K562 (cell line): Measurements from ENCODE around the gene ADI1. TPM values are rescaled to one million over a fixed set of nuclear protein-coding genes. Genes with fewer than 3 reads are reported as not detected.

Experiments used
- ATAC-seq: fragments of 200-7000 bp; cut with Tn5 transposase; 3 replicates; pipeline ENCODE4 v1.9.1; 2020; ENCODE audit warnings: moderate library complexity
- BruUV-seq: library from RNA; stranded (reverse); fragments of 400-500 nt; replicated peaks from 2 replicates; lab custom pipeline; 2021; lab: Mats Ljungman, UMichigan
- CTCF ChIA-PET: fragments of 300-600 bp; formaldehyde crosslinking; extraction: SDS; loops from one replicate; lab custom pipeline; 2021; ENCODE audit warnings: low intra/inter-chr PET ratio; lab: Yijun Ruan, JAX
- POLR2A ChIA-PET: fragments of 300-600, 350-650 bp; sonication (Branson Sonifier 250); formaldehyde crosslinking; extraction: SDS; loops from one replicate; lab custom pipeline; 2021; ENCODE audit warnings: antibody characterized with exemption, inconsistent platforms; lab: Yijun Ruan, JAX
- DNase-seq, 4 experiments: peaks; one replicate each; pipeline versions ENCODE4 v3.0.0 to v3.0.0-alpha.2; 2011 to 2018; ENCODE audit warnings: low spot score in 3 of 4, mixed read lengths in 3 of 4; ENCODE audit errors: extremely low read depth in 1 of 4
- FAIRE-seq: peaks from 2 replicates; lab custom pipeline; 2011; peaks lifted over from hg19 to GRCh38; lab: Jason Lieb, UNC
- H2AFZ ChIP-seq: 2 replicates; pipeline ENCODE4 v1.6.0; 2011; ENCODE audit warnings: low read depth, low read length, control low read depth, inconsistent platforms
- H3K27ac ChIP-seq: fragments of 200-600 bp; 3 replicates; pipeline ENCODE4 v1.8.0; 2011; ENCODE audit warnings: low read depth, mild to moderate bottlenecking, control low read depth, inconsistent platforms, low read length, moderate library complexity, mixed read lengths; ENCODE audit errors: extremely low read depth
- H3K27me3 ChIP-seq, 2 experiments: fragments of 300-600 bp in 1 of 2; 2 replicates in 1 of 2; 3 replicates in 1 of 2; pipeline versions ENCODE4 v1.6.0 to v1.8.0; 2011; ENCODE audit warnings: inconsistent platforms in 2 of 2, low read length in 2 of 2, mild to moderate bottlenecking in 1 of 2, mixed read lengths in 1 of 2, moderate library complexity in 1 of 2; ENCODE audit not compliant: control insufficient read depth in 2 of 2, insufficient read depth in 2 of 2
- H3K36me3 ChIP-seq: fragments of 300-600 bp; 3 replicates; pipeline ENCODE4 v1.8.0; 2011; ENCODE audit warnings: mild to moderate bottlenecking, low read length, inconsistent platforms; ENCODE audit not compliant: control insufficient read depth, insufficient read depth
- H3K4me1 ChIP-seq, 2 experiments: fragments of 200-600 bp in 1 of 2; replicated peaks in 1 of 2; 2 replicates in 1 of 2; 3 replicates in 1 of 2; pipeline versions ENCODE4 v1.5.1 to v1.8.0; 2011; ENCODE audit warnings: inconsistent platforms in 2 of 2, low read length in 2 of 2, mild to moderate bottlenecking in 1 of 2, mixed read lengths in 1 of 2, moderate library complexity in 1 of 2; ENCODE audit not compliant: control insufficient read depth in 2 of 2, insufficient read depth in 2 of 2
- H3K4me2 ChIP-seq: 2 replicates; pipeline ENCODE4 v1.6.1; 2011; ENCODE audit warnings: low read length, control low read depth, inconsistent platforms, mixed read lengths; ENCODE audit not compliant: insufficient read depth
- H3K4me3 ChIP-seq: fragments of 200-600 bp; sonication (generic), shearing (Covaris generic); 2 replicates; pipeline ENCODE4 v1.5.1; 2016; ENCODE audit warnings: control low read depth, inconsistent platforms
- H3K79me2 ChIP-seq: fragments of 200-600 bp; 3 replicates; pipeline ENCODE4 v1.8.0; 2011; ENCODE audit warnings: low read length, inconsistent platforms; ENCODE audit not compliant: control insufficient read depth, insufficient read depth
- H3K9ac ChIP-seq, 2 experiments: 2 replicates each; pipeline versions ENCODE4 v1.6.0 to v1.6.1; 2011; ENCODE audit warnings: low read depth in 2 of 2, low read length in 2 of 2, control low read depth in 1 of 2, inconsistent platforms in 1 of 2, mild to moderate bottlenecking in 1 of 2, mixed read lengths in 1 of 2; ENCODE audit not compliant: insufficient read depth in 1 of 2
- H3K9me1 ChIP-seq: one replicate; pipeline ENCODE4 v1.6.0; 2011; ENCODE audit warnings: inconsistent platforms, mild to moderate bottlenecking, low read length, moderate library complexity; ENCODE audit not compliant: control insufficient read depth, insufficient read depth
- H3K9me3 ChIP-seq: replicated peaks from 2 replicates; pipeline ENCODE4 v1.5.1; 2011; ENCODE audit warnings: low read depth, low read length, inconsistent platforms; ENCODE audit not compliant: control insufficient read depth, insufficient read depth
- H4K20me1 ChIP-seq: replicated peaks from 2 replicates; pipeline ENCODE4 v1.6.1; 2011; ENCODE audit warnings: low read length, inconsistent platforms, mixed read lengths; ENCODE audit not compliant: control insufficient read depth, insufficient read depth
- KDM1A ChIP-seq, 2 experiments: fragments of 450-650 bp; IDR thresholded peaks; 2 replicates each; pipeline ENCODE4 v1.6.1; 2016; ENCODE audit warnings: mild to moderate bottlenecking in 2 of 2
- NCOA2 ChIP-seq, 2 experiments: fragments of 450-650 bp; IDR thresholded peaks; 2 replicates each; pipeline ENCODE4 v1.6.1; 2018; ENCODE audit warnings: mild to moderate bottlenecking in 2 of 2, moderate library complexity in 1 of 2; ENCODE audit not compliant: partially characterized antibody in 2 of 2
- NCOA6 ChIP-seq: fragments of 450-650 bp; IDR thresholded peaks from 2 replicates; pipeline ENCODE4 v1.6.1; 2017; ENCODE audit warnings: mild to moderate bottlenecking
- PHF21A ChIP-seq: fragments of 450-650 bp; IDR thresholded peaks from 2 replicates; pipeline ENCODE4 v1.6.1; 2017; ENCODE audit warnings: low read depth, borderline replicate concordance
- RBFOX2 ChIP-seq: fragments of 200-400 bp; formaldehyde crosslinking; IDR thresholded peaks from 2 replicates; pipeline ENCODE4 v1.6.1; 2017; ENCODE audit warnings: low read depth, mild to moderate bottlenecking, low read length, moderate library complexity
- ZBTB7A ChIP-seq: IDR thresholded peaks from 2 replicates; pipeline ENCODE4 v1.6.1; 2011; ENCODE audit warnings: low read depth, mild to moderate bottlenecking, low read length, moderate library complexity, borderline replicate concordance; ENCODE audit not compliant: control insufficient read depth
- ZNF24 ChIP-seq: fragments of 450-650 bp; IDR thresholded peaks from 2 replicates; pipeline ENCODE4 v1.6.1; 2016
- ZNF318 ChIP-seq, 2 experiments: fragments of 450-650 bp; IDR thresholded peaks; 2 replicates each; pipeline ENCODE4 v1.6.1; 2016; ENCODE audit warnings: mild to moderate bottlenecking in 2 of 2, borderline replicate concordance in 1 of 2, low read depth in 1 of 2, moderate library complexity in 1 of 2
- ZNF408 ChIP-seq: fragments of 250-450 bp; sonication (Bioruptor Pico); IDR thresholded peaks from 2 replicates; pipeline ENCODE4 v1.4.0; 2020; ENCODE audit warnings: low read depth, mild to moderate bottlenecking, moderate library complexity
- ZNF584 ChIP-seq: fragments of 200-800 bp; sonication (Bioruptor generic); IDR thresholded peaks from 2 replicates; pipeline ENCODE4 v1.6.1; 2016; ENCODE audit warnings: low read depth, mild to moderate bottlenecking, missing genetic modification characterization, missing compliant biosample characterization
- ZNF76 ChIP-seq: fragments of 250-450 bp; sonication (Bioruptor Pico); IDR thresholded peaks from 2 replicates; pipeline ENCODE4 v1.4.0; 2020; ENCODE audit warnings: mild to moderate bottlenecking, moderate library complexity, borderline replicate concordance
- WGBS: fragments of 100-300 bp; shearing (Covaris generic); methylation state at CpG from one replicate; pipeline ENCODE4 v1.1.6; 2016; ENCODE audit warnings: low coverage, mixed read lengths; ENCODE audit not compliant: insufficient coverage; ENCODE audit errors: missing lambda C conversion rate; 5-methylcytosine and 5-hydroxymethylcytosine counted together
- in situ Hi-C: fragments of 300-500 bp; cut with MboI; formaldehyde crosslinking; loops from 4 replicates; pipeline ENCODE4 v1.15.0; 2018; ENCODE audit warnings: inconsistent platforms, mixed read lengths
- intact Hi-C: fragments of 100-400 bp; cut with micrococcal nuclease; formaldehyde crosslinking; loops from 2 replicates; pipeline ENCODE4 v1.14.2; 2022
- polyA plus RNA-seq, 8 experiments: library from polyadenylated mRNA; depleted of rRNA in 4 of 8; stranded (reverse) in 5 of 8; unstranded in 3 of 8; fragments of >200 nt; fragmentation: Nextera tagmentation in 2 of 8; fragmentation: Illumina TruSeq in 1 of 8; extraction: Ambion mirVana in 2 of 8; extraction: Trizol in 1 of 8; gene quantifications; 2 replicates each; pipeline versions ENCODE4 v1.2.1 to v1.2.3, GENCODE V29; 2011 to 2014; ENCODE audit warnings: inconsistent platforms in 1 of 8, missing spikeins in 1 of 8
- total RNA-seq, 7 experiments: library from RNA; depleted of rRNA in 6 of 7; stranded (reverse); fragments of >200 nt in 6 of 7; fragmentation: Illumina TruSeq in 2 of 7; extraction: Trizol in 2 of 7; gene quantifications; 2 replicates each; pipeline versions ENCODE4 v1.2.1 to v1.2.3, GENCODE V29; 2011 to 2021; ENCODE audit warnings: low replicate concordance in 1 of 7
- TF ChIP-seq, protein P1 (sequence below): fragments of 450-650 bp; formaldehyde crosslinking; IDR thresholded peaks from 2 replicates; pipeline ENCODE4 v1.4.0; 2020; ENCODE audit warnings: mild to moderate bottlenecking, mixed read lengths

ADI1 gene
- total and polyA plus RNA-seq, 9 of the 15 experiments (the other 6 are each of a cell fraction or from before 2014, with no cell fraction given) = 6.1 to 51.0 (median 27.1) TPM

DNA sequence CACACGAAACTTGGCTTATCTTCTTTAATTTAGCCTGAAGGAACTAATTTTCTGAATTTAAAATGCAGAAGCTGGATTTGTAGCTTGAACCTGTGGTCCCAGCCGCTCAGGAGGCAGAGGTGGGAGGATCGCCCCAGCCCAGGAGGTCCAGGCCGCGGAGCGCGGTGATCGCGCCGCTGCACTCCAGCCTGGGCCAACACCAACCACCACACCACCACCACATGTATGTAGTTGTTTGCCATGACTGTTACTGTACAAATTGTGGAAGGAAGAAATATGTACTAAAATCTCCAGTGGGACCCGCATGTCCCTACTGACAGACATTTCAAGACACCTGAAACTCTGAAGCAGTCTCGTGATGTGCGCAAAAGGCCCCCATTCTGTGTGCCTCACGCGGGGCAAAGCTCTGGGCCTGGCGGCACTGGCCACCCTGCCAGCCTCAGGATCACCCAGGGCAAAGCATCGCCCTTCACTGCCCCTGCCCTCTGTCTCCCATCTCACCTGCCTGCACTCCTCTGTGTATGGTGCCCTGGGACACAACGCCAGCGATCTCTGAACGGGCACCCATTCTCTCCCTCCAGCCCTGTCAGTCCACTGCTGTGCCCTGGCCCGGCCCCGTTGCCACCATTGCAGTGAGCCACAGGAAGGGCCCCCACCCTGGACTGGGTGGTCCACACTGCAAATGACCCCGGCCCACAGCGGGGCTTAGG, 10.1 kb upstream of the ADI1 start:
- peaks cover 11% of the 10 kb centered on the region; the same call in 2 of the 3 replicates for H3K36me3 ChIP-seq
- H3K9me1 ChIP-seq = no peaks in the 10 kb centered on the region
- no TSS peak for BruUV-seq
- ATAC-seq (no peak), FAIRE-seq (no peak), DNase-seq (no peak)
- in situ Hi-C loops (no loop called here), intact Hi-C loops (no loop called here)
- ChIA-PET POLR2A (interaction anchor here (0.5 to 1.6 kb wide), 2 partner anchors 10 to 16 kb away, joined by 3 to 5 read pairs; partner anchors contain the start of gene ADI1), CTCF (no interaction called here)
- H4K20me1 ChIP-seq = peaks cover 4% of the 10 kb centered on the region; the same call in 1 of the 2 replicates
- H3K4me3 ChIP-seq = no peak overlapping the region
- no peak overlapping the region for H3K4me2 ChIP-seq
- peaks cover 0 to 12% of the 10 kb centered on the region in 2 experiments; a peak in 1 of 5 replicates for H3K4me1 ChIP-seq
- 84% methylated on average over 9 of the region's 24 CpGs for WGBS
- H2AFZ ChIP-seq = no peak overlapping the region
- H3K9me3 ChIP-seq = peaks cover 10% of the 10 kb centered on the region
- no peak overlapping the region for H3K9ac ChIP-seq
- no peaks in the 10 kb centered on the region; a peak in 1 of 5 replicates for H3K27me3 ChIP-seq
- no peaks in the 10 kb centered on the region for H3K79me2 ChIP-seq
- no peak overlapping the region for H3K27ac ChIP-seq
- TF ChIP-seq ZNF76 (no peak), NCOA2 (IDR thresholded peaks at IDR 0.05; ENCODE audit: partially characterized antibody in 2 of 2) (no peak), RBFOX2 (no peak), KDM1A (IDR thresholded peaks at IDR 0.05) (no peak), ZNF24 (no peak), ZNF318 (IDR thresholded peaks at IDR 0.05; ENCODE audit: borderline replicate concordance in 1 of 2, low read depth in 1 of 2) (no peak), ZNF408 (CRISPR knock-in tag) (no peak), ZBTB7A (no peak), ZNF584 (CRISPR knock-in tag) (no peak), NCOA6 (no peak), PHF21A (no peak)
- TF ChIP-seq, protein P1, sequence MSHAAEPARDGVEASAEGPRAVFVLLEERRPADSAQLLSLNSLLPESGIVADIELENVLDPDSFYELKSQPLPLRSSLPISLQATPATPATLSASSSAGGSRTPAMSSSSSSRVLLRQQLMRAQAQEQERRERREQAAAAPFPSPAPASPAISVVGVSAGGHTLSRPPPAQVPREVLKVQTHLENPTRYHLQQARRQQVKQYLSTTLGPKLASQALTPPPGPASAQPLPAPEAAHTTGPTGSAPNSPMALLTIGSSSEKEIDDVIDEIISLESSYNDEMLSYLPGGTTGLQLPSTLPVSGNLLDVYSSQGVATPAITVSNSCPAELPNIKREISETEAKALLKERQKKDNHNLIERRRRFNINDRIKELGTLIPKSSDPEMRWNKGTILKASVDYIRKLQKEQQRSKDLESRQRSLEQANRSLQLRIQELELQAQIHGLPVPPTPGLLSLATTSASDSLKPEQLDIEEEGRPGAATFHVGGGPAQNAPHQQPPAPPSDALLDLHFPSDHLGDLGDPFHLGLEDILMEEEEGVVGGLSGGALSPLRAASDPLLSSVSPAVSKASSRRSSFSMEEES (CRISPR knock-in tag) = no peak
